Small intestine (tissue), 7 donors: Measurements from ENCODE around the gene ARID3B. TPM values are rescaled to one million over a fixed set of nuclear protein-coding genes. Genes with fewer than 3 reads are reported as not detected.

Experiments used
- DNase-seq, 2 donors: peaks; one replicate each; pipeline versions ENCODE4 v3.0.0 to v3.0.0-alpha.2; 2013
- FAIRE-seq: peaks from 2 replicates; lab custom pipeline; 2012; peaks lifted over from hg19 to GRCh38; lab: Jason Lieb, UNC
- H3K27ac ChIP-seq, 3 donors: one replicate each; pipeline ENCODE4 v1.5.1; 2013; ENCODE audit warnings: low read length in 2 of 3, mild to moderate bottlenecking in 2 of 3, control low read depth in 1 of 3, inconsistent platforms in 1 of 3, low read depth in 1 of 3, moderate library complexity in 1 of 3
- H3K27me3 ChIP-seq, 3 donors: one replicate each; pipeline ENCODE4 v1.6.1; 2013; ENCODE audit warnings: low read length in 3 of 3, inconsistent platforms in 1 of 3; ENCODE audit not compliant: control insufficient read depth in 3 of 3, insufficient read depth in 3 of 3
- H3K36me3 ChIP-seq, 3 donors: one replicate each; pipeline ENCODE4 v1.6.1; 2013; ENCODE audit warnings: low read length in 3 of 3, inconsistent platforms in 1 of 3, low read depth in 1 of 3, mild to moderate bottlenecking in 1 of 3, moderate library complexity in 1 of 3; ENCODE audit not compliant: control insufficient read depth in 3 of 3, insufficient read depth in 2 of 3
- H3K4me1 ChIP-seq, 3 donors: one replicate each; pipeline ENCODE4 v1.6.1; 2013; ENCODE audit warnings: low read length in 2 of 3, inconsistent platforms in 1 of 3, low read depth in 1 of 3, mild to moderate bottlenecking in 1 of 3, moderate library complexity in 1 of 3; ENCODE audit not compliant: control insufficient read depth in 3 of 3, insufficient read depth in 2 of 3
- H3K4me3 ChIP-seq, 3 donors: one replicate each; pipeline ENCODE4 v1.5.1; 2013; ENCODE audit warnings: low read length in 3 of 3, control low read depth in 1 of 3, inconsistent platforms in 1 of 3, low read depth in 1 of 3, mild to moderate bottlenecking in 1 of 3, moderate library complexity in 1 of 3
- H3K9me3 ChIP-seq, 2 donors: one replicate each; pipeline ENCODE4 v1.6.1; 2013; ENCODE audit warnings: low read depth in 1 of 2, low read length in 1 of 2; ENCODE audit not compliant: control insufficient read depth in 2 of 2, insufficient read depth in 1 of 2
- WGBS, 3 donors: extraction: QIAGEN DNeasy Blood & Tissue Kit; methylation state at CpG; one replicate each; pipeline ENCODE4 v1.1.7; 2013; 5-methylcytosine and 5-hydroxymethylcytosine counted together
- polyA plus RNA-seq, 4 donors: library from polyadenylated mRNA; stranded (reverse) in 3 of 4; unstranded in 1 of 4; fragments of 200-250 nt in 3 of 4; fragments of 120-200 nt in 1 of 4; gene quantifications; one replicate each; pipeline versions ENCODE4 v1.2.1 to v1.2.3, GENCODE V29; 2013
- donor health status: healthy with polysubstance abuse.
- donor health status: control.
- donor health status: control.
- donor health status: Bipolar disorder and iron deficiency.
- donor health status: healthy.

The ARID3B gene
- polyA plus RNA-seq, 4 donors, result 4.0 to 11.3 (median 5.4) TPM

DNA sequence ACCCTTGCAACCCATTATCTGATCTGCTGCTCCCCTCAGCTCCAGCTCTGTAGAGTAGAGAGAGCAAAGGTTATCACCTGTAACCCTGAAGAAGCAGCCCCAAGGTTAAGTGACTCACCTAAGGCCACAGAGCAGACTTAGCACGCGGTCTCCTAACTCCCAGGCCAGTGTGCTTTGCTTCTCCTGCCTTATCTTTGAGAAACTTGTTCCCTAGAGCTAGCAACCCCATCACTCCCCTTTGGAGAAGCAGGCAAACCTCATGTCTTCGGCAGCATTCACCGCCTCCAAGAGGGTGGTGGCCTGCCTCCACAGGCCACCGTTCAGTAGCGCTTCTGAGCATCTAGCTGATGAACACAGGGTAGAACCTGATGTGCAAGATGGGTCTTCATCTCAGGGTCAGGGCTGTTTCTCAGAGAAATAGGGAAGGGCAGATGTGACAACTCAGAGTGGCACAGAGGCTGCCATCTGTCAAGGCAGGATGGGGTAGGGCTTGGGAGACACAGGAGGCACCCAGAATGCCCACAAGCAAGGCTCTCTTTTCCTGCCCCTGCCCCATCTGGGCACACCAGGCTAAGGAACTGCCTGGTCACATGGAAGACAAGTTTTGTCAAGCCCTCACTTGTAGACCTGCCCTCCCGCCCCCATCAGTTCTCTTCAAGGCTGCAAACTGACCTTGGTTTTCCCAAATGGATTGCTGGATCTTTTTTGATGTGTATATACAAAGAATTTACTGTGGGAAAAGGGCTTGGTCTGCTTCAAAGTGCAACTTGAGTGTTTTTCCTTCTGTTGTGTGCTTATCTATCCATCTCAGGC lies 39.7 kb downstream of the ARID3B start:
- no peak overlapping the region for H3K4me3 ChIP-seq
- no peaks in the 10 kb centered on the region for H3K9me3 ChIP-seq
- H3K4me1 ChIP-seq, result no peaks in the 10 kb centered on the region
- DNase-seq (peak in 1 of 2 donors; percentile 3), FAIRE-seq (no peak)
- 89 to 93% (median 92%) methylated on average over 7 of the region's 7 CpGs for WGBS, 3 donors
- H3K27ac ChIP-seq, result no peak overlapping the region
- peaks cover 5 to 56% (median 5%) of the 10 kb centered on the region in 3 donors for H3K36me3 ChIP-seq
- no peaks in the 10 kb centered on the region for H3K27me3 ChIP-seq

DNA sequence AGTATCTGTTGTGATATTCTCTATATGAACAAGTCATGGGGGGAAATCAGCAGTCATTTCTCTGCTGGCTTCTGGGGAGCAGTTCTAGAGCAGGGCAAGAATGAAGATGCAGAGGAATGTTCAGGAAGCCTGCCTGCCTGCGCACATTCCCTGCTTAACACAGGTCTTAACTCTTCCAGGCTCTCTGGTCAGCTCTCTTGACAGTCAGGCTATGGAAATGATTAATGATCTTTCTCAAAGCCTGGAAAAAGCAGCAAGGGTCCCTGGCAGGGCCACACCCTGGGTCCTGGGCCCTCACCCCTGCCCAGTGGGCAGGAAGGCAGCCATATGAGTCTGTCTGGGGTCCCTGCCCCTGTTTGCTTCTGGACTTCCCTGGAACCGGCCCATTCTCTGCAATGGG lies 43.2 kb downstream of the ARID3B start:
- H3K27me3 ChIP-seq, result no peaks in the 10 kb centered on the region
- H3K4me1 ChIP-seq, result no peaks in the 10 kb centered on the region
- H3K9me3 ChIP-seq, result no peaks in the 10 kb centered on the region
- no peak overlapping the region for H3K27ac ChIP-seq
- DNase-seq (no peak), FAIRE-seq (no peak)
- 83 to 88% (median 85%) methylated on average over 2 of the region's 2 CpGs for WGBS, 3 donors
- no peak overlapping the region for H3K4me3 ChIP-seq
- peaks cover 6 to 53% (median 7%) of the 10 kb centered on the region in 3 donors for H3K36me3 ChIP-seq

DNA sequence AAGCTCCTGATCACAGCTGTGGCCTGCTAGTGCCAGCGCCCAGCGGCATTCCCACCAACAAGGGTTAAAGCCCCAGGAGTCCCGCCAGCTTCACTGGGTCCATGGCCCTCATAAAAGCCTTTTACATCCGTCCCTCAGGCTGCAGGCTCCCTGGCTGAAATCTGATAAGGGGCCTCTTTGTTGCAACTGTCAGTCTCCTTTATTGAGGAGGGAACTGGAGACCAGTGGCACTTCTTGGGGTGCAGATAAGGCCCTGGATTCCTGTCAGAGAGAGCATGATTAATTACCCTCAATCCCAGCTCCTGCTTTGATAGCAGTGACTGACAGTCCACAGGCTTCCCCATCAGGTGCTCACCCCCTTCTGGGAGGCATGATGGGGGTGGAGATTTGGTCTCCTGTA lies 43.8 kb downstream of the ARID3B start:
- 72 to 79% (median 76%) methylated on average over 4 of the region's 4 CpGs for WGBS, 3 donors

DNA sequence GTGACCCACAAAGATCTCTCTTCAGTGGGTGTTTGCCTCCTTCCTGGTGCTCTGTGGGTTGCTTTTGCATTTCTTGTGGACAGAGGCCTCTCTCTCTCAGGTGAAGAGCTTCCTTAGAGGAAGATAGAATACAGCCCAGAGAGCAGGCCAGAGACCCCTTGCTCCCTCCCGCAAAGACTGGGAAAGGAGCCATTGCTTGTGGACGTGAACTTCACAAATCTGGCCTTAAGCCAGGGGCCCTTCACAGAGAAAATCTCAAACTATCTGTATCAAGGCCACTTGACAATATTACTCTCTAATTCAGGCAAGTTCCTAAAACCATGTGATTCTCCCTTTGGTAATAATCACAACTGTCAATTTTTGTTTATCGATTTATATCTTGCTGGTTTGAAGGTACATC lies 44.2 kb downstream of the ARID3B start:
- DNase-seq, result no peak
- 60 to 72% (median 70%) methylated on average over 3 of the region's 3 CpGs for WGBS, 3 donors
- Histone ChIP-seq H3K27me3 (no peaks in the 10 kb centered on the region), H3K4me3 (no peak overlapping the region), H3K27ac (no peak overlapping the region), H3K4me1 (no peaks in the 10 kb centered on the region), H3K9me3 (no peaks in the 10 kb centered on the region), H3K36me3 (peaks cover 6 to 54% (median 10%) of the 10 kb centered on the region in 3 donors)
- FAIRE-seq, result no peak

More for the DNA sequence above, 43.8 kb downstream of the ARID3B start:
- Histone ChIP-seq H3K4me1 (no peaks in the 10 kb centered on the region), H3K27ac (no peak overlapping the region), H3K36me3 (peaks cover 6 to 55% (median 9%) of the 10 kb centered on the region in 3 donors), H3K4me3 (no peak overlapping the region), H3K9me3 (no peaks in the 10 kb centered on the region), H3K27me3 (no peaks in the 10 kb centered on the region)
- FAIRE-seq (no peak), DNase-seq (no peak)

DNA sequence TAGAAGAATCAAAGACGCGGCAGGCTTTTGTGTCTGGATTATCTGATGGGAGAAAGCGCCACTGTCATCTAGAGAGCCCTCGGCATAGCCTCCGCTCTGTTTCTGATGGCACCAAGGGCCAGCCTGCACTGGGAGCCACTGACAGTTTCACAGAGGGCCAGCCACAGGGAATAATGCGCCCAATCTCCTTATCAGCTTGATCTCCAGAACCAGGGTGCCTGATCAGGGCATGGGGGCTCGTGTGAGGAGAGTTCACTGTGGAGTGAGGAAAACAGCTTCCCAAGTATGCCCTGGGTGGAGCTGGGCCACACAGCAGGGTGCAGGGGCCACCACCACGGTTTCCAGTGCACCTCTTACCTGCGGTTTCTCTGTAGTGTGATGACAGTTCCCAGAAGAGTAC lies 44.8 kb downstream of the ARID3B start:
- FAIRE-seq (no peak), DNase-seq (no peak)
- Histone ChIP-seq H3K36me3 (peaks cover 10 to 54% (median 11%) of the 10 kb centered on the region in 3 donors), H3K9me3 (no peaks in the 10 kb centered on the region), H3K4me3 (no peak overlapping the region), H3K4me1 (no peaks in the 10 kb centered on the region), H3K27me3 (no peaks in the 10 kb centered on the region), H3K27ac (no peak overlapping the region)
- 92 to 94% (median 92%) methylated on average over 9 of the region's 9 CpGs for WGBS, 3 donors

DNA sequence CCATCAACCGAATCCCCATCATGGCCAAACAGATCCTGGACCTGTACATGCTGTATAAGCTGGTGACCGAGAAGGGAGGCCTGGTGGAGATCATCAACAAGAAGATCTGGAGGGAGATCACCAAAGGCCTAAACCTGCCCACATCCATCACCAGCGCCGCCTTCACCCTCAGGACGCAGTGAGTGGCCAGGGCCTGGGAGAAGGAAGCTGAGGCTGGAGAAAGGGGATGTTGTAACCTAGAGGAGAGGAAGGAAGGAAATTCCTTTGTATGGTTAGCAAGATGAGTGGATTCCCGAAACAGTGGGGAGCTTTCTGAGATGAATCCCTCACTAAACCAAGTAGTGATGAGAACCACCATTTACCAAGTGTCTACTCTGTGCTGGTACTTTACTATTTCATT lies 48.8 kb downstream of the ARID3B start:
- no peak overlapping the region for H3K27ac ChIP-seq
- FAIRE-seq (no peak), DNase-seq (no peak)
- no peak overlapping the region for H3K4me3 ChIP-seq
- H3K27me3 ChIP-seq, result no peaks in the 10 kb centered on the region
- H3K4me1 ChIP-seq, result peaks cover 0 to 4% (median 0%) of the 10 kb centered on the region in 3 donors
- no peaks in the 10 kb centered on the region for H3K9me3 ChIP-seq
- H3K36me3 ChIP-seq, result peaks cover 9 to 74% (median 12%) of the 10 kb centered on the region in 3 donors
- WGBS, 3 donors, result 92 to 96% (median 92%) methylated on average over 6 of the region's 6 CpGs

DNA sequence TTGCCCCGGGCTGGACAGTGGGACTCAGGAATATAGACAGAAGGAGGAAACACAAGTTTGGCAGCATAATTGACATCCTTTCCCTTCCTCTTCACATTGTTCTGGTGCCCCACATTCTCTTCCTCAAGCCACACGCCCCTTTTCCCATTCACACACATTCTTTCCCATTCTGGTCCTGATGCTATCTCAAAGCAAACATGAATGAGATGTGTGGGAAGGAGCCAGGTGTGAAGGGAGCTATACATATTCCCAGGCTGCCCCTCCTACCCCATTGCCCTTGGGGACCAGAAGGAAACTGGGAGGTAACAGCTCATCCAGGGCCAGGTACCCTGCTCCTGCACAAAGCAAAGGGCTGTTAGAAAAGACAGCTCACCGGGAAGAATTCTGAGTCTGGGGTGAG lies 51.2 kb downstream of the ARID3B start:
- FAIRE-seq, result no peak
- H3K4me3 ChIP-seq, result no peak overlapping the region
- peaks cover 0 to 7% (median 0%) of the 10 kb centered on the region in 3 donors for H3K4me1 ChIP-seq
- H3K27me3 ChIP-seq, result no peaks in the 10 kb centered on the region
- peaks cover 4 to 71% (median 10%) of the 10 kb centered on the region in 3 donors for H3K36me3 ChIP-seq
- no peak for DNase-seq
- no peak overlapping the region for H3K27ac ChIP-seq
- no peaks in the 10 kb centered on the region for H3K9me3 ChIP-seq
- 82 to 89% (median 88%) methylated on average over 3 of the region's 3 CpGs for WGBS, 3 donors

DNA sequence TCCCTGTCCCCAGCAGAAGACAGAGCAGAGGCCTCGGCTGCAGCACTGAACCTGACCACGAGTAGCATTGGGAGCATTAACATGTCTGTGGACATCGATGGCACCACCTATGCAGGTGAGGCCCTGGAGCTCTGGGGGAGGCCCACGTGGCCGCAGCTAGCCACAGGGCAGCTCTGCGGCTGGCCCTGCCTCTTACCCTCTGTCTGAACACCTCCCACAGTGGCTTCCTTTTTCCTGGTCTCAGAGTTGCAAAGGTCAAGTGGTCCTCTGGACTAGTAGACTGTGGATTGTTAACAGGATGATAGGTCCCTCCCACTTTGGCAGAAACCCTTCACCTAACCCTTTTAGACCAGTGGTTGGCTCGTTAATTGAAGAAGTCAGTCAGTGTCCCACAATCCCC lies 52.1 kb downstream of the ARID3B start:
- no peak for DNase-seq
- Histone ChIP-seq H3K27me3 (no peaks in the 10 kb centered on the region), H3K36me3 (peaks cover 4 to 63% (median 10%) of the 10 kb centered on the region in 3 donors), H3K27ac (no peak overlapping the region), H3K4me3 (no peak overlapping the region), H3K9me3 (no peaks in the 10 kb centered on the region), H3K4me1 (peaks cover 0 to 11% (median 2%) of the 10 kb centered on the region in 3 donors)
- FAIRE-seq, result no peak
- 82 to 86% (median 85%) methylated on average over 7 of the region's 7 CpGs for WGBS, 3 donors
